Mesenchymal stem cell (in vitro differentiated cells and primary cell): Measurements from ENCODE around the gene PLCB1.
"Not testable (repeated sequence)": the region's sequence is repeated elsewhere in the genome, so short reads cannot be mapped to it uniquely, and the experiment has no call there.

Experiments
- DNase-seq: peaks from one replicate; pipeline ENCODE4 v3.0.0-alpha.2; 2013
- H2AFZ ChIP-seq: one replicate; pipeline ENCODE4 v1.6.1; 2013; ENCODE audit warnings: low read depth, mild to moderate bottlenecking, control low read depth, inconsistent platforms, low read length, moderate library complexity
- H2AK5ac ChIP-seq: 2 replicates; pipeline ENCODE4 v1.6.1; 2013; ENCODE audit warnings: low read length, moderate library complexity, mild to moderate bottlenecking, inconsistent platforms; ENCODE audit not compliant: severe bottlenecking
- H2BK120ac ChIP-seq: one replicate; pipeline ENCODE4 v1.6.1; 2013; ENCODE audit warnings: low read depth, mild to moderate bottlenecking, inconsistent platforms, low read length, moderate library complexity
- H2BK12ac ChIP-seq, 2 experiments: one replicate each; pipeline ENCODE4 v1.6.1; 2013; ENCODE audit warnings: inconsistent platforms in 2 of 2, low read length in 2 of 2, mild to moderate bottlenecking in 2 of 2, moderate library complexity in 2 of 2, control low read depth in 1 of 2
- H2BK15ac ChIP-seq: one replicate; pipeline ENCODE4 v1.6.1; 2013; ENCODE audit warnings: mild to moderate bottlenecking, low read depth, inconsistent platforms; ENCODE audit not compliant: poor library complexity, severe bottlenecking
- H2BK5ac ChIP-seq: 2 replicates; pipeline ENCODE4 v1.6.1; 2013; ENCODE audit warnings: low read depth, mild to moderate bottlenecking, low read length, control low read depth, inconsistent platforms; ENCODE audit not compliant: poor library complexity, severe bottlenecking
- H3K14ac ChIP-seq, 2 experiments: one replicate each; pipeline ENCODE4 v1.6.1; 2013; ENCODE audit warnings: inconsistent platforms in 2 of 2, low read length in 2 of 2, control low read depth in 1 of 2, mild to moderate bottlenecking in 1 of 2, moderate library complexity in 1 of 2
- H3K18ac ChIP-seq, 2 experiments: one replicate each; pipeline ENCODE4 v1.6.1; 2013; ENCODE audit warnings: inconsistent platforms in 2 of 2, low read length in 2 of 2, control low read depth in 1 of 2, low read depth in 1 of 2, mild to moderate bottlenecking in 1 of 2
- H3K23ac ChIP-seq, 2 experiments: one replicate each; pipeline ENCODE4 v1.6.1; 2013; ENCODE audit warnings: inconsistent platforms in 2 of 2, low read length in 2 of 2, mild to moderate bottlenecking in 2 of 2, moderate library complexity in 2 of 2, control low read depth in 1 of 2
- H3K27ac ChIP-seq: 2 replicates; pipeline ENCODE4 v1.5.1; 2013; ENCODE audit warnings: mild to moderate bottlenecking, moderate library complexity, low read length, control low read depth, inconsistent platforms; ENCODE audit not compliant: poor library complexity, severe bottlenecking
- H3K27me3 ChIP-seq, 2 experiments: 2 replicates each; pipeline versions ENCODE4 v1.6.1 to v1.7.0; 2013; ENCODE audit warnings: low read length in 2 of 2, mild to moderate bottlenecking in 2 of 2, moderate library complexity in 2 of 2, control low read depth in 1 of 2, inconsistent platforms in 1 of 2; ENCODE audit not compliant: control insufficient read depth in 1 of 2, insufficient read depth in 1 of 2
- H3K36me3 ChIP-seq, 2 experiments: 2 replicates each; pipeline versions ENCODE4 v1.6.1 to v1.7.0; 2013; ENCODE audit warnings: low read length in 2 of 2, control low read depth in 1 of 2, inconsistent platforms in 1 of 2, low read depth in 1 of 2, mild to moderate bottlenecking in 1 of 2; ENCODE audit not compliant: insufficient read depth in 2 of 2, control insufficient read depth in 1 of 2
- H3K4ac ChIP-seq, 2 experiments: one replicate each; pipeline ENCODE4 v1.6.1; 2013; ENCODE audit warnings: inconsistent platforms in 2 of 2, low read length in 2 of 2, mild to moderate bottlenecking in 2 of 2, moderate library complexity in 2 of 2, control low read depth in 1 of 2, low read depth in 1 of 2
- H3K4me1 ChIP-seq: 2 replicates; pipeline ENCODE4 v1.6.1; 2013; ENCODE audit warnings: low read depth, low read length, control low read depth; ENCODE audit not compliant: control insufficient read depth, insufficient read depth
- H3K4me2 ChIP-seq: 2 replicates; pipeline ENCODE4 v1.6.1; 2013; ENCODE audit warnings: low read length, mild to moderate bottlenecking, inconsistent platforms; ENCODE audit not compliant: poor library complexity, severe bottlenecking
- H3K4me3 ChIP-seq, 2 experiments: 2 replicates each; pipeline versions ENCODE4 v1.5.1 to v1.7.0; 2013; ENCODE audit warnings: low read length in 2 of 2, mild to moderate bottlenecking in 2 of 2, control low read depth in 1 of 2, low read depth in 1 of 2; ENCODE audit not compliant: insufficient read depth in 1 of 2
- H3K79me1 ChIP-seq: replicated peaks from 2 replicates; pipeline ENCODE4 v1.6.1; 2013; ENCODE audit warnings: mild to moderate bottlenecking, control low read depth, low read length, inconsistent platforms; ENCODE audit not compliant: poor library complexity, severe bottlenecking
- H3K9ac ChIP-seq: 2 replicates; pipeline ENCODE4 v1.7.0; 2013; ENCODE audit warnings: mild to moderate bottlenecking, low read length, moderate library complexity
- H3K9me3 ChIP-seq: 2 replicates; pipeline ENCODE4 v1.7.0; 2013; ENCODE audit warnings: mild to moderate bottlenecking, low read length; ENCODE audit not compliant: control insufficient read depth
- H4K8ac ChIP-seq: one replicate; pipeline ENCODE4 v1.6.1; 2013; ENCODE audit warnings: inconsistent platforms, mild to moderate bottlenecking, low read length, moderate library complexity
- H4K91ac ChIP-seq: one replicate; pipeline ENCODE4 v1.6.1; 2013; ENCODE audit warnings: mild to moderate bottlenecking, low read length, inconsistent platforms
- WGBS: methylation state at CpG from one replicate; pipeline ENCODE4 v1.1.7; 2013; ENCODE audit warnings: mixed read lengths; 5-methylcytosine and 5-hydroxymethylcytosine counted together

The PLCB1 gene

GRCh38 chr20:8156235-8157079, 24.4 kb downstream of the PLCB1 start:
- H2AK5ac ChIP-seq: no peak overlapping the region
- no peaks in the 10 kb centered on the region for H3K36me3 ChIP-seq
- no peak overlapping the region for H3K9ac ChIP-seq
- DNase-seq: peak; percentile 63
- H2BK12ac ChIP-seq: no peak overlapping the region
- peak overlapping the region in 1 of 2 experiments; percentile 12 for H3K4me3 ChIP-seq
- H4K8ac ChIP-seq: no peak overlapping the region
- peak overlapping the region in 1 of 2 experiments; percentile 7 for H3K4ac ChIP-seq
- no peak overlapping the region for H2BK120ac ChIP-seq
- no peak overlapping the region for H3K27ac ChIP-seq
- H3K14ac ChIP-seq: no peak overlapping the region
- H3K9me3 ChIP-seq: no peaks in the 10 kb centered on the region
- peaks cover 3% of the 10 kb centered on the region for H3K4me1 ChIP-seq
- H3K27me3 ChIP-seq: no peaks in the 10 kb centered on the region
- no peak overlapping the region for H3K18ac ChIP-seq
- no peak overlapping the region for H2AFZ ChIP-seq
- no peak overlapping the region for H2BK5ac ChIP-seq
- no peaks in the 10 kb centered on the region for H3K79me1 ChIP-seq
- no peak overlapping the region for H4K91ac ChIP-seq
- no peak overlapping the region for H3K23ac ChIP-seq
- no peak overlapping the region for H3K4me2 ChIP-seq
- no peak overlapping the region for H2BK15ac ChIP-seq

- H3K9ac ChIP-seq, H3K9me3 ChIP-seq, H4K8ac ChIP-seq, H3K18ac ChIP-seq, H3K4ac ChIP-seq, H2BK5ac ChIP-seq, H3K4me2 ChIP-seq, DNase-seq, H3K14ac ChIP-seq, H3K79me1 ChIP-seq, H3K4me1 ChIP-seq, H4K91ac ChIP-seq, H3K27me3 ChIP-seq, H3K36me3 ChIP-seq, H2BK12ac ChIP-seq, H3K23ac ChIP-seq, H2BK15ac ChIP-seq, H2AFZ ChIP-seq, H2BK120ac ChIP-seq, H3K27ac ChIP-seq, H3K4me3 ChIP-seq, H2AK5ac ChIP-seq: not testable (repeated sequence)
- 100% methylated on average over 1 of the region's 1 CpG for WGBS
Measured at GRCh38 chr20:8159217-8159616, 27.2 kb downstream of the PLCB1 start.

GRCh38 chr20:8161264-8162071, 29.4 kb downstream of the PLCB1 start:
- Histone ChIP-seq H3K4me3 (no peak overlapping the region), H3K9me3 (no peaks in the 10 kb centered on the region), H4K8ac (no peak overlapping the region), H2BK5ac (no peak overlapping the region), H3K23ac (no peak overlapping the region), H3K4ac (no peak overlapping the region), H3K27me3 (no peaks in the 10 kb centered on the region), H2BK120ac (no peak overlapping the region), H3K4me1 (no peaks in the 10 kb centered on the region), H4K91ac (no peak overlapping the region), H3K4me2 (no peak overlapping the region), H3K27ac (no peak overlapping the region), H3K36me3 (no peaks in the 10 kb centered on the region), H2AK5ac (no peak overlapping the region), H3K14ac (no peak overlapping the region), H3K79me1 (no peaks in the 10 kb centered on the region), H2BK15ac (no peak overlapping the region), H2BK12ac (no peak overlapping the region), H2AFZ (no peak overlapping the region), H3K9ac (peak overlapping the region; percentile 20), H3K18ac (no peak overlapping the region)
- WGBS: 68% methylated on average over 1 of the region's 4 CpGs
- DNase-seq: no peak

- Histone ChIP-seq H2AFZ (no peak overlapping the region), H4K91ac (no peak overlapping the region), H3K14ac (no peak overlapping the region), H4K8ac (no peak overlapping the region), H3K27me3 (no peaks in the 10 kb centered on the region), H2BK120ac (no peak overlapping the region), H3K4me2 (no peak overlapping the region), H2BK15ac (no peak overlapping the region), H3K27ac (no peak overlapping the region), H2BK12ac (no peak overlapping the region), H2BK5ac (no peak overlapping the region), H3K4me3 (no peak overlapping the region), H2AK5ac (no peak overlapping the region), H3K9ac (no peak overlapping the region), H3K4me1 (no peaks in the 10 kb centered on the region), H3K23ac (no peak overlapping the region), H3K79me1 (no peaks in the 10 kb centered on the region), H3K18ac (no peak overlapping the region), H3K9me3 (no peaks in the 10 kb centered on the region), H3K36me3 (no peaks in the 10 kb centered on the region), H3K4ac (no peak overlapping the region)
- no peak for DNase-seq
- WGBS: 98% methylated on average over 1 of the region's 2 CpGs
Measured at GRCh38 chr20:8162610-8163009, 30.5 kb downstream of the PLCB1 start.
